GM12864 (cell line): ENCODE results near the gene WNT9B.

ENCODE experiments used
- DNase-seq: peaks from one replicate; pipeline ENCODE4 v3.0.0-alpha.2; 2011; ENCODE audit warnings: low read depth
- H3K4me3 ChIP-seq: 2 replicates; pipeline ENCODE4 v1.5.1; 2011; ENCODE audit warnings: mild to moderate bottlenecking, low read depth, low read length, control low read depth
- TF ChIP-seq, protein P1 (sequence below): IDR thresholded peaks from 2 replicates; pipeline ENCODE4 v1.5.1; 2011; ENCODE audit warnings: low read depth, mild to moderate bottlenecking, moderate library complexity, low read length, control low read depth, inconsistent platforms; ENCODE audit errors: missing control alignments

Gene WNT9B

DNA sequence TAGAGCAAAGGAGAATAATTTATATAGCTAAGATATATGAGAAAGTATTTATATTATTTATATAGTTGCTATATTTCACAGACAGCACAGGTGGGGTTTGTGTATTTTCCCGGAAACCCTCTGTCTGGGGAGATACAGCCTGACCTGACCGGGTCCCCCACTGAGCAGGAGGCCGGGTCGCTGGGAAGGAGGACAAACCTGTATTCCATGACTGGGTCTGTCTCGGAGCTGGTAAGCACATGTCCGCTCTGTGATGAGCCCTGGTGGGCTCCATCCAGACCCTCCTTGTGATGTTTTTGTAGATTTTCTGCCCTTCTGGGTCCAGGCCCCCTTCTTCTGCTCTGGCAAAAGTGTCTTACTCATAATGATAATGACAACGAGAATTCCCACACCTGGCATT, 27.7 kb downstream of the WNT9B start:
- no peak overlapping the region for H3K4me3 ChIP-seq
- DNase-seq, result no peak
- TF ChIP-seq, protein P1, sequence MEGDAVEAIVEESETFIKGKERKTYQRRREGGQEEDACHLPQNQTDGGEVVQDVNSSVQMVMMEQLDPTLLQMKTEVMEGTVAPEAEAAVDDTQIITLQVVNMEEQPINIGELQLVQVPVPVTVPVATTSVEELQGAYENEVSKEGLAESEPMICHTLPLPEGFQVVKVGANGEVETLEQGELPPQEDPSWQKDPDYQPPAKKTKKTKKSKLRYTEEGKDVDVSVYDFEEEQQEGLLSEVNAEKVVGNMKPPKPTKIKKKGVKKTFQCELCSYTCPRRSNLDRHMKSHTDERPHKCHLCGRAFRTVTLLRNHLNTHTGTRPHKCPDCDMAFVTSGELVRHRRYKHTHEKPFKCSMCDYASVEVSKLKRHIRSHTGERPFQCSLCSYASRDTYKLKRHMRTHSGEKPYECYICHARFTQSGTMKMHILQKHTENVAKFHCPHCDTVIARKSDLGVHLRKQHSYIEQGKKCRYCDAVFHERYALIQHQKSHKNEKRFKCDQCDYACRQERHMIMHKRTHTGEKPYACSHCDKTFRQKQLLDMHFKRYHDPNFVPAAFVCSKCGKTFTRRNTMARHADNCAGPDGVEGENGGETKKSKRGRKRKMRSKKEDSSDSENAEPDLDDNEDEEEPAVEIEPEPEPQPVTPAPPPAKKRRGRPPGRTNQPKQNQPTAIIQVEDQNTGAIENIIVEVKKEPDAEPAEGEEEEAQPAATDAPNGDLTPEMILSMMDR, result no peak

DNA sequence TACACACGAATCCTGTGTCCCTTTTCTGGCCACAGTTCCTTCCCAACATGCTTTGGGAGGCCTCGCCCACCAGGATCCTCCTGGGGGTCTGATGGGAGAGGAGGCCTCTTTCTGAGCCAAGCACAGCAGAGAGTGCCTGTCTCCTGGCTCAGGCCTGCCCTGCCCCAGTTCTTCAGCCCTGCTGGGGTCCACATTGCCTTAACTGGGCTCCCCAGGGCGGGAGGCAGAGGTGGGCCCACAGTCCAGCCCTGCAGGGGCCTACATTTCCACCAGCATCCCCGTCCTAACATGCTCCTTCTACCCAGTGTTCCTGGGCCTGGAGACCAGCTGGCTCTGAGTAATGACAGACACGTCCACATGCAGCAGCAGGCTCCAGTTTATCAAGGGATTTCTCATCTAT, 29.6 kb downstream of the WNT9B start:
- no peak for DNase-seq
- H3K4me3 ChIP-seq, result no peak overlapping the region
- TF ChIP-seq, protein P1, result no peak

DNA sequence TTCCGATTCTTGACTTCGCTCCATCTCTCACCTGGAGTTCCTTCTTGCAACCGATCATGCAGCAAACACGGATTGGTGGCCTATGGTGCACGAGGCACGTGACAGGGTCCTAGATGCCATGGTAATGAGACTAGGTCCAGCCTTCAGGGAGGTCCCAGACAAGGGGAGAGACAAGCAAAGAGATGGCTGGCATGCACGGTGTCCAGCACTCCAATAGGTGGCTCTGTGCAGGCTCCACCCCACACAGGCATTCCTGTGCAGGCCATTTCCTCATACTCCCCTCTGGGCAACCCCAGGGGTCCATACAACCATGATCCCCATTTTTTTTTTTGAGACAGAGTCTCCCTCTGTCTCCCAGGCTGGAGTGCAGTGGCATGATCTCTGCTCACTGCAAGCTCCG, 31.3 kb downstream of the WNT9B start:
- no peak overlapping the region for H3K4me3 ChIP-seq
- TF ChIP-seq, protein P1, result no peak
- DNase-seq, result no peak

DNA sequence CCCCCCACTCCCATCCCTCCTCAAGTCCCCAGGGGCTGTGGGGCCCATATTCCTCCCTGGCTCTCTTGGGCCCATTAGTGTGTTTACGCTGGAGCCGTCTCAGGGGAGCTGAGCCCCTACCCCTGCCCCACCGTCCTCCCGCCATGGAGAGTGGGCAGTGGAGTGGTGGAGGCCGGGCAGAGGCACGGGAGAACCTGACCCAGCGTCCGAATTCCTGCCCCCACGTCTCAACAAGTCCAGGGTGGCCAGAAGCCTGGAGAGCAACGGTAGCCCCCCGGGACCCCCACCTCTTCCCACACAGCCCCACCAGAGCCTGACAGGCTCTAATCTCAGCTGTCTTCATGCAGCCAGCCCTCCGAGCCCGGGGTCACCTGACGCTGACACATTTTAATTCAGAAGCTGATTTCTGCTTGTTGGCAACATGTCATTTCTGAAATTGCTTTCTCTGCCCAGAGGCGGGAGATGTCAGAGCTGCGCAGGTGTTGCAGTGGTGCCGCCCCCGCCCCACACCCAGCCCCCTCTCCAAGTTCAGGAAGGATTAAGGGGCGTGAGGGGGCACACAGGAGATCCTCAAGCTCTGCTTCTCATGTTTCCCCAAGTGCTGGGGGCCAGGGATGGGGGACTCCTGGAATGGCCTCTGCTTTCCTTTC, 32.6 kb downstream of the WNT9B start:
- H3K4me3 ChIP-seq, result no peak overlapping the region
- TF ChIP-seq, protein P1, result no peak
- no peak for DNase-seq

DNA sequence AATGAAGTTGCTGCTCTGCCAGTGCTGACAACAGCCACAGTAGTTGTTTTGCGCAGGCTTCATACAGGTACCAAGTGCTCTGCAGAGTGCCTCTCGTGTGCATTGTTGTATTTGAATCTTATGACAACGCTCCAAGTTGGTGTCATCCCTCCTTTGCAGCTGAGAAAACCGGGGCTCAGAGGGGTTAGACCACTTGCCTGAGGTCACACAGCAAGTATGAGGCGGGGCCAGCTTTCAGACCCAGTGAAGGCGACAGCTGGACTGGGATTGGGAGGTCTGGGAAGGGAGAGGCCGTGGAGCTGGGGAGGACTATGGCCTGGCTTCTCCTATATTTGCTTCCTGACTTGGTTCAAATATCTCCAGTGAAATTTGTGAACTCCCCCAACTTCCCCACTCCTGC, 33.2 kb downstream of the WNT9B start:
- no peak overlapping the region for H3K4me3 ChIP-seq
- TF ChIP-seq, protein P1, result no peak

DNA sequence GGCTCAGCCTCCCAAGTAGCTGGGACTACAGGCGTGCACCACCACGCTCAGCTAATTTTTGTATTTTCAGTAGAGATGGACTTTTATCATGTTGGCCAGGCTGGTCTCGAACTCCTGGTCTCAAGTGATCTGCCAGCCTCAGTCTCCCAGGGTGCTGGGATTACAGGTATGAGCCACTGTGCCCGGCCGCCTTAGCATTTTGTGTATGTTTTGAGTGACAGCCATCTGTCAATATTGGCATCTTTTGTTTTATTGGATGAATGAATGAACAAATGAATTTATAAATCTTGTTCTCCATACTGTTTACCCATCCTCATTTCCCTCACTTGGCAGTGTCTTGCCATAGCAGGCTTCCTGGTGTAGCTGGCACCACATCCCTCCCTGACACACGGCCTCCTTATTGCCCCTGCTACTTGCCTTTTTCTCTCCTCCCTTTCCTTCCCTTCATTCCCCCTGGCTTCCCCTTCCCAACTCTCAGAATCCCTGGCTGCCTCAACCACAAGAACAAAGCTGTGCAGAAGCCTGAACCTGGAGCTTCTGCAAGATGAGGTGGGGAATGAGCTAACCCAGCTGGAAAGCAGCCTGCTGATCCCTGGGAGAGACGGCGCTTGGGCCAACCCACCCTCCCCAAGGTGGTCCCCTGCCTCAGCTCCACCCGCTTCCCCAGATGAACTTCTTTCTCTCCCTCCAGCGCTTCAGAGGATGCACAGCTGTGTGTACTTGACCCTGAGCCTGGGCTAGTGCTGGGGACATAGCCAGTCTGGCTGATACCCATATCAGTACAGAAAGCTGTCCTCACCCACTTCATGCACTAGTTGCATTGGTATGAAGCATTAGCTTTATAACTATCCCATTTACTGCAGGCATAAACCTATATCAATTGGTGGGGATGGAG, 34.3 kb downstream of the WNT9B start:
- DNase-seq, result no peak
- H3K4me3 ChIP-seq, result no peak overlapping the region
- TF ChIP-seq, protein P1, result no peak

More for the DNA sequence above, 33.2 kb downstream of the WNT9B start:
- no peak for DNase-seq
